SK-N-SH (cell line): ENCODE measurements around the gene EIF4G2. TPM values are rescaled to one million over a fixed set of nuclear protein-coding genes. Genes with fewer than 3 reads are reported as not detected.

ENCODE experiments used
- CTCF ChIA-PET: fragments of 300-600, 350-600 bp; formaldehyde crosslinking; extraction: SDS; loops from one replicate; lab custom pipeline; 2021; lab: Yijun Ruan, JAX
- POLR2A ChIA-PET: fragments of 350-600 bp; sonication (Branson Sonifier 250); formaldehyde crosslinking; extraction: SDS; loops from one replicate; lab custom pipeline; 2020; ENCODE audit warnings: antibody characterized with exemption, inconsistent platforms; lab: Yijun Ruan, JAX
- DNase-seq: peaks from one replicate; pipeline ENCODE4 v3.0.0; 2012
- H2AFZ ChIP-seq: fragments of 200-600 bp; sonication (generic); 2 replicates; pipeline ENCODE4 v1.8.1; 2016; ENCODE audit warnings: antibody characterized with exemption, mild to moderate bottlenecking, low read depth
- H3F3A ChIP-seq: fragments of 200-600 bp; sonication (generic); replicated peaks from 2 replicates; pipeline ENCODE3; 2016; ENCODE audit warnings: antibody characterized with exemption, mild to moderate bottlenecking; ENCODE audit not compliant: insufficient read depth
- H3K27ac ChIP-seq, 2 experiments: fragments of 200-500 bp in 1 of 2; fragments of 200-600 bp in 1 of 2; sonication (Bioruptor generic) in 1 of 2; sonication (generic), shearing (Covaris generic) in 1 of 2; 2 replicates each; pipeline versions ENCODE4 v1.5.1 to v1.6.1; 2014 to 2016; ENCODE audit warnings: low read depth in 2 of 2, inconsistent platforms in 1 of 2, low read length in 1 of 2, mild to moderate bottlenecking in 1 of 2, mixed read lengths in 1 of 2
- H3K27me3 ChIP-seq: fragments of 200-600 bp; sonication (generic), shearing (Covaris generic); 2 replicates; pipeline ENCODE4 v1.6.1; 2016; ENCODE audit warnings: mixed run types; ENCODE audit not compliant: insufficient read depth
- H3K36me3 ChIP-seq, 2 experiments: fragments of 200-500 bp in 1 of 2; fragments of 200-600 bp in 1 of 2; sonication (Bioruptor generic) in 1 of 2; sonication (generic) in 1 of 2; replicated peaks in 1 of 2; 2 replicates each; pipeline versions ENCODE3 to v1.5.1; 2014 to 2016; ENCODE audit warnings: low read length in 1 of 2, mild to moderate bottlenecking in 1 of 2; ENCODE audit not compliant: insufficient read depth in 2 of 2, control insufficient read depth in 1 of 2
- H3K4me1 ChIP-seq, 2 experiments: fragments of 200-500 bp in 1 of 2; fragments of 200-600 bp in 1 of 2; sonication (Bioruptor generic) in 1 of 2; sonication (generic), shearing (Covaris generic) in 1 of 2; 2 replicates each; pipeline versions ENCODE4 v1.5.1 to v1.6.1; 2014 to 2016; ENCODE audit warnings: low read depth in 1 of 2, low read length in 1 of 2, mixed run types in 1 of 2; ENCODE audit not compliant: insufficient read depth in 2 of 2, control insufficient read depth in 1 of 2
- H3K4me2 ChIP-seq: fragments of 200-600 bp; sonication (generic), shearing (Covaris generic); 2 replicates; pipeline ENCODE4 v1.6.1; 2017; ENCODE audit warnings: mixed run types
- H3K4me3 ChIP-seq, 2 experiments: fragments of 200-500 bp in 1 of 2; fragments of 200-600 bp in 1 of 2; sonication (Bioruptor generic) in 1 of 2; sonication (generic), shearing (Covaris generic) in 1 of 2; 2 replicates each; pipeline versions ENCODE4 v1.5.1 to v1.8.1; 2014 to 2016; ENCODE audit warnings: low read depth in 2 of 2, inconsistent platforms in 1 of 2, low read length in 1 of 2, mild to moderate bottlenecking in 1 of 2, mixed read lengths in 1 of 2, moderate library complexity in 1 of 2
- H3K79me2 ChIP-seq: fragments of 200-600 bp; sonication (generic); 2 replicates; pipeline ENCODE4 v1.8.1; 2017; ENCODE audit warnings: mild to moderate bottlenecking; ENCODE audit not compliant: insufficient read depth
- H3K9ac ChIP-seq: fragments of 200-600 bp; sonication (generic); 2 replicates; pipeline ENCODE4 v1.6.1; 2017; ENCODE audit warnings: mixed run types
- H3K9me2 ChIP-seq: fragments of 200-600 bp; sonication (generic); 2 replicates; pipeline ENCODE4 v1.6.1; 2017; ENCODE audit warnings: mixed run types
- H3K9me3 ChIP-seq: fragments of 200-600 bp; sonication (generic); 2 replicates; pipeline ENCODE4 v1.6.1; 2017; ENCODE audit warnings: mixed run types, mild to moderate bottlenecking, moderate library complexity
- H4K20me1 ChIP-seq: fragments of 200-600 bp; sonication (generic); 2 replicates; pipeline ENCODE4 v1.6.1; 2017; ENCODE audit warnings: mild to moderate bottlenecking, mixed run types; ENCODE audit not compliant: insufficient read depth
- CHD2 ChIP-seq: fragments of 150-350 bp; IDR thresholded peaks from 2 replicates; pipeline ENCODE4 v1.6.1; 2018; ENCODE audit warnings: low read length; ENCODE audit not compliant: partially characterized antibody
- EP300 ChIP-seq, 2 experiments: IDR thresholded peaks; 2 replicates each; pipeline versions ENCODE4 v1.4.0 to v1.6.1; 2012; ENCODE audit warnings: borderline replicate concordance in 1 of 2, low read depth in 1 of 2, low read length in 1 of 2
- EZH2phosphoT487 ChIP-seq: fragments of 200-600 bp; sonication (generic); IDR thresholded peaks from 2 replicates; pipeline ENCODE4 v1.6.1; 2017; ENCODE audit warnings: low read depth, mixed run types, mild to moderate bottlenecking, antibody characterized with exemption, moderate library complexity, borderline replicate concordance
- FOSL2 ChIP-seq: IDR thresholded peaks from 2 replicates; pipeline ENCODE4 v1.4.0; 2012; ENCODE audit warnings: low read depth, mild to moderate bottlenecking, moderate library complexity, borderline replicate concordance
- FOXM1 ChIP-seq: IDR thresholded peaks from 2 replicates; pipeline ENCODE4 v1.4.0; 2012; ENCODE audit warnings: low read depth, mild to moderate bottlenecking
- GABPA ChIP-seq: IDR thresholded peaks from 2 replicates; pipeline ENCODE4 v1.4.0; 2012; ENCODE audit warnings: low read depth, mild to moderate bottlenecking
- GATA2 ChIP-seq: sonication (generic); formaldehyde crosslinking; IDR thresholded peaks from 2 replicates; pipeline ENCODE4 v1.5.0; 2020; ENCODE audit warnings: mild to moderate bottlenecking, missing genetic modification reagents
- MEF2A ChIP-seq: IDR thresholded peaks from 2 replicates; pipeline ENCODE4 v1.4.0; 2012; ENCODE audit warnings: low read depth, borderline replicate concordance
- MXI1 ChIP-seq: IDR thresholded peaks from 2 replicates; pipeline ENCODE4 v1.6.1; 2012; ENCODE audit warnings: mild to moderate bottlenecking, low read depth, low read length, improper control_type of control experiment
- NRF1 ChIP-seq: IDR thresholded peaks from 2 replicates; pipeline ENCODE4 v1.6.1; 2012; ENCODE audit warnings: low read depth, mild to moderate bottlenecking, low read length
- RAD21 ChIP-seq: IDR thresholded peaks from 2 replicates; pipeline ENCODE4 v1.6.1; 2012; ENCODE audit warnings: mild to moderate bottlenecking, low read length
- RCOR1 ChIP-seq: fragments of 150-350 bp; IDR thresholded peaks from 2 replicates; pipeline ENCODE4 v1.6.1; 2017; ENCODE audit warnings: antibody characterized with exemption, low read length
- SIN3A ChIP-seq: IDR thresholded peaks from 2 replicates; pipeline ENCODE4 v1.6.1; 2012; ENCODE audit warnings: low read depth, mild to moderate bottlenecking, low read length, moderate library complexity, borderline replicate concordance
- TEAD4 ChIP-seq: IDR thresholded peaks from 2 replicates; pipeline ENCODE4 v1.4.0; 2012; ENCODE audit warnings: mild to moderate bottlenecking, borderline replicate concordance; ENCODE audit not compliant: insufficient read depth
- USF2 ChIP-seq: fragments of 150-350 bp; IDR thresholded peaks from 2 replicates; pipeline ENCODE4 v1.6.1; 2017; ENCODE audit warnings: antibody characterized with exemption, low read length, low read depth, borderline replicate concordance
- YY1 ChIP-seq: IDR thresholded peaks from 2 replicates; pipeline ENCODE4 v1.4.0; 2012; ENCODE audit warnings: low read depth, mild to moderate bottlenecking
- WGBS: methylation state at CpG from one replicate; pipeline ENCODE4 v1.1.6; 2017; ENCODE audit warnings: low lambda C conversion rate; 5-methylcytosine and 5-hydroxymethylcytosine counted together
- polyA plus RNA-seq, 3 experiments: library from polyadenylated mRNA; depleted of rRNA; stranded (reverse); fragments of >200 nt; gene quantifications; 2 replicates each; pipeline ENCODE4 v1.2.3, GENCODE V29; 2012
- TF ChIP-seq, protein P1 (sequence below): IDR thresholded peaks from 2 replicates; pipeline ENCODE4 v1.4.0; 2012; ENCODE audit warnings: low read depth, borderline replicate concordance
- TF ChIP-seq, protein P2 (sequence below): IDR thresholded peaks from 2 replicates; pipeline ENCODE4 v1.4.0; 2012; ENCODE audit warnings: low read depth

The EIF4G2 gene
- polyA plus RNA-seq, 1 of the 3 experiments (the other 2 are of a cell fraction), result 298 TPM

- Histone ChIP-seq H3K27me3 (no peaks in the 10 kb centered on the region), H3K9me2 (no peaks in the 10 kb centered on the region), H3K79me2 (no peaks in the 10 kb centered on the region), H4K20me1 (no peaks in the 10 kb centered on the region), H3F3A (no peaks in the 10 kb centered on the region), H3K4me1 (peaks cover 7 to 14% of the 10 kb centered on the region in 2 experiments; a peak in 2 of 4 replicates), H3K9me3 (no peaks in the 10 kb centered on the region), H2AFZ (no peak overlapping the region), H3K9ac (no peak overlapping the region), H3K27ac (no peak overlapping the region; a peak in 1 of 4 replicates), H3K4me2 (no peak overlapping the region), H3K4me3 (no peak overlapping the region), H3K36me3 (no peaks in the 10 kb centered on the region)
- TF ChIP-seq GABPA (no peak), EZH2phosphoT487 (no peak), EP300 (IDR thresholded peaks at IDR 0.05; ENCODE audit: borderline replicate concordance in 1 of 2, low read depth in 1 of 2, low read length in 1 of 2) (no peak), MEF2A (no peak), FOXM1 (no peak), FOSL2 (no peak), YY1 (no peak), NRF1 (no peak), CHD2 (no peak), MXI1 (no peak), RAD21 (no peak), SIN3A (no peak), RCOR1 (no peak), USF2 (no peak), TEAD4 (no peak), GATA2 (CRISPR knock-in tag) (no peak)
- TF ChIP-seq, protein P1, sequence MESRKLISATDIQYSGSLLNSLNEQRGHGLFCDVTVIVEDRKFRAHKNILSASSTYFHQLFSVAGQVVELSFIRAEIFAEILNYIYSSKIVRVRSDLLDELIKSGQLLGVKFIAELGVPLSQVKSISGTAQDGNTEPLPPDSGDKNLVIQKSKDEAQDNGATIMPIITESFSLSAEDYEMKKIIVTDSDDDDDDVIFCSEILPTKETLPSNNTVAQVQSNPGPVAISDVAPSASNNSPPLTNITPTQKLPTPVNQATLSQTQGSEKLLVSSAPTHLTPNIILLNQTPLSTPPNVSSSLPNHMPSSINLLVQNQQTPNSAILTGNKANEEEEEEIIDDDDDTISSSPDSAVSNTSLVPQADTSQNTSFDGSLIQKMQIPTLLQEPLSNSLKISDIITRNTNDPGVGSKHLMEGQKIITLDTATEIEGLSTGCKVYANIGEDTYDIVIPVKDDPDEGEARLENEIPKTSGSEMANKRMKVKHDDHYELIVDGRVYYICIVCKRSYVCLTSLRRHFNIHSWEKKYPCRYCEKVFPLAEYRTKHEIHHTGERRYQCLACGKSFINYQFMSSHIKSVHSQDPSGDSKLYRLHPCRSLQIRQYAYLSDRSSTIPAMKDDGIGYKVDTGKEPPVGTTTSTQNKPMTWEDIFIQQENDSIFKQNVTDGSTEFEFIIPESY, result no peak
- TF ChIP-seq, protein P2, sequence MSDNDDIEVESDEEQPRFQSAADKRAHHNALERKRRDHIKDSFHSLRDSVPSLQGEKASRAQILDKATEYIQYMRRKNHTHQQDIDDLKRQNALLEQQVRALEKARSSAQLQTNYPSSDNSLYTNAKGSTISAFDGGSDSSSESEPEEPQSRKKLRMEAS, result no peak
- CTCF ChIA-PET, result interaction anchor here (0.5 to 3.3 kb wide), 8 partner anchors 7 to 149 kb away, joined by 3 to 26 read pairs (median 6); partner anchors contain the start of gene CTR9
- POLR2A ChIA-PET, result interaction anchor here (2.3 kb wide), 1 partner anchor 24 kb away, joined by 10 read pairs; the partner anchor contains the start of gene EIF4G2
- WGBS, result 82% methylated on average over 4 of the region's 4 CpGs
- no peak for DNase-seq
Observed at GRCh38 chr11:10785146-10785474, 23.6 kb downstream of the EIF4G2 start.
